A549 (cell line): Measurements from ENCODE around the gene ETV1. TPM values are rescaled to one million over a fixed set of nuclear protein-coding genes. Genes with fewer than 3 reads are reported as not detected.

Experiments
- ATAC-seq, 2 experiments: fragments of 200-7000 bp in 1 of 2; fragments of >200 bp in 1 of 2; cut with Nextera tagmentation in 1 of 2; cut with Tn5 transposase in 1 of 2; 3 replicates each; pipeline versions ENCODE4 v1.8.0 to v1.9.1; 2018 to 2020; ENCODE audit warnings: mild to moderate bottlenecking in 1 of 2, moderate library complexity in 1 of 2
- CTCF ChIA-PET: fragments of 300-600 bp; sonication (Branson Sonifier 250); formaldehyde crosslinking; extraction: SDS; loops from one replicate; lab custom pipeline; 2021; ENCODE audit warnings: antibody characterized with exemption, inconsistent platforms; lab: Yijun Ruan, JAX
- POLR2A ChIA-PET: fragments of 350-600 bp; formaldehyde crosslinking; extraction: SDS; loops from one replicate; lab custom pipeline; 2021; ENCODE audit warnings: antibody characterized with exemption, inconsistent platforms; lab: Yijun Ruan, JAX
- DNase-seq, 2 experiments: peaks; one replicate each; pipeline versions ENCODE4 v3.0.0 to v3.0.0-alpha.2; 2011 to 2016; ENCODE audit warnings: low read depth in 1 of 2, low spot score in 1 of 2
- FAIRE-seq: peaks from 2 replicates; lab custom pipeline; 2011; peaks lifted over from hg19 to GRCh38; lab: Jason Lieb, UNC
- H3K27ac ChIP-seq, 2 experiments: fragments of >200 bp; sonication (Bioruptor Twin); formaldehyde crosslinking; 3 replicates each; pipeline ENCODE4 v1.5.1; 2016 to 2017
- H3K4me1 ChIP-seq: fragments of >200 bp; sonication (Bioruptor Twin); formaldehyde crosslinking; 3 replicates; pipeline ENCODE4 v1.6.1; 2016
- H3K4me2 ChIP-seq: fragments of >200 bp; sonication (Bioruptor Twin); formaldehyde crosslinking; 3 replicates; pipeline ENCODE4 v1.6.1; 2016
- H3K4me3 ChIP-seq: fragments of >200 bp; sonication (Bioruptor Twin); formaldehyde crosslinking; 3 replicates; pipeline ENCODE4 v1.5.1; 2016
- H3K9me3 ChIP-seq: fragments of >200 bp; sonication (Bioruptor Twin); formaldehyde crosslinking; 3 replicates; pipeline ENCODE4 v1.6.1; 2016
- CBX2 ChIP-seq: fragments of 200-600 bp; sonication (generic); IDR thresholded peaks from 2 replicates; pipeline ENCODE4 v1.6.1; 2016; ENCODE audit warnings: low read depth, mild to moderate bottlenecking, borderline replicate concordance
- CBX8 ChIP-seq: fragments of 200-600 bp; sonication (generic); IDR thresholded peaks from 2 replicates; pipeline ENCODE4 v1.6.1; 2016
- EHF ChIP-seq: fragments of 250-450 bp; sonication (Bioruptor Pico); IDR thresholded peaks from 2 replicates; pipeline ENCODE4 v1.5.0; 2020; ENCODE audit warnings: mild to moderate bottlenecking
- EP300 ChIP-seq, 2 experiments: fragments of >200 bp; sonication (Bioruptor Twin); formaldehyde crosslinking; IDR thresholded peaks; 2 replicates in 1 of 2; 3 replicates in 1 of 2; pipeline ENCODE4 v1.6.1; 2016 to 2017
- GATA3 ChIP-seq: IDR thresholded peaks from 2 replicates; pipeline ENCODE4 v1.6.1; 2012; ENCODE audit warnings: borderline replicate concordance
- HEYL ChIP-seq: fragments of 250-450 bp; sonication (Bioruptor Pico); IDR thresholded peaks from 2 replicates; pipeline ENCODE4 v1.8.0; 2021; ENCODE audit warnings: mild to moderate bottlenecking, moderate library complexity
- HOXB13 ChIP-seq: fragments of 250-450 bp; sonication (Bioruptor Pico); IDR thresholded peaks from 2 replicates; pipeline ENCODE4 v1.5.0; 2020; ENCODE audit warnings: low read depth, mild to moderate bottlenecking, moderate library complexity
- JUNB ChIP-seq: fragments of >200 bp; sonication (Bioruptor Twin); formaldehyde crosslinking; IDR thresholded peaks from 2 replicates; pipeline ENCODE4 v1.6.1; 2016
- KDM5A ChIP-seq: fragments of 200-600 bp; sonication (generic); IDR thresholded peaks from 2 replicates; pipeline ENCODE4 v1.6.1; 2016; ENCODE audit warnings: antibody characterized with exemption, mild to moderate bottlenecking
- MAFK ChIP-seq: fragments of 450-650 bp; IDR thresholded peaks from 2 replicates; pipeline ENCODE4 v1.6.1; 2014; ENCODE audit not compliant: partially characterized antibody
- MYC ChIP-seq: IDR thresholded peaks from 2 replicates; pipeline ENCODE4 v1.6.1; 2012; ENCODE audit warnings: mild to moderate bottlenecking, inconsistent platforms, low read length, improper control_type of control experiment, borderline replicate concordance
- NFE2L2 ChIP-seq: fragments of 150-350 bp; conservative IDR thresholded peaks from 2 replicates; pipeline ENCODE4 v1.6.1; 2014; ENCODE audit warnings: low read length
- NPAS2 ChIP-seq: fragments of 250-450 bp; sonication (Bioruptor Pico); IDR thresholded peaks from 2 replicates; pipeline ENCODE4 v1.8.0; 2022; ENCODE audit warnings: mild to moderate bottlenecking, moderate library complexity, borderline replicate concordance
- POLR2AphosphoS2 ChIP-seq: conservative IDR thresholded peaks from 2 replicates; pipeline ENCODE4 v1.6.1; 2012; ENCODE audit warnings: low read length, improper control_type of control experiment, inconsistent platforms
- RAD21 ChIP-seq, 2 experiments: fragments of >200 bp in 1 of 2; sonication (Bioruptor Twin) in 1 of 2; formaldehyde crosslinking in 1 of 2; IDR thresholded peaks in 1 of 2; conservative IDR thresholded peaks in 1 of 2; 2 replicates in 1 of 2; 3 replicates in 1 of 2; pipeline ENCODE4 v1.6.1; 2012 to 2018; ENCODE audit warnings: inconsistent platforms in 1 of 2
- SMC3 ChIP-seq: fragments of >200 bp; sonication (Bioruptor Twin); formaldehyde crosslinking; IDR thresholded peaks from 3 replicates; pipeline ENCODE4 v1.6.1; 2018; ENCODE audit warnings: inconsistent platforms
- SREBF2 ChIP-seq: fragments of 450-650 bp; IDR thresholded peaks from 2 replicates; pipeline ENCODE4 v1.6.1; 2014; ENCODE audit warnings: mild to moderate bottlenecking, moderate library complexity
- TP53 ChIP-seq: fragments of 250-450 bp; sonication (Bioruptor Pico); IDR thresholded peaks from 2 replicates; pipeline ENCODE4 v1.5.0; 2021; ENCODE audit warnings: mild to moderate bottlenecking, moderate library complexity
- ZNF302 ChIP-seq: fragments of 250-450 bp; sonication (Bioruptor Pico); IDR thresholded peaks from 2 replicates; pipeline ENCODE4 v1.9.0; 2021; ENCODE audit warnings: inconsistent platforms, mild to moderate bottlenecking, moderate library complexity
- WGBS: methylation state at CpG from one replicate; pipeline ENCODE4 v1.1.6; 2017; ENCODE audit errors: missing lambda C conversion rate; 5-methylcytosine and 5-hydroxymethylcytosine counted together
- polyA plus RNA-seq, 4 experiments: library from polyadenylated mRNA; depleted of rRNA in 3 of 4; stranded (reverse); fragments of >200 nt; fragmentation: RNase III in 1 of 4; extraction: RNeasy Plus Mini Kit Qiagen cat#74134 plus additional on column Dnase treatment in 1 of 4; gene quantifications; 2 replicates in 3 of 4; 3 replicates in 1 of 4; pipeline ENCODE4 v1.2.3, GENCODE V29; 2011 to 2017
- TF ChIP-seq, protein P1 (sequence below): fragments of >200 bp; sonication (Bioruptor Twin); formaldehyde crosslinking; IDR thresholded peaks from 3 replicates; pipeline ENCODE4 v1.5.1; 2016
- TF ChIP-seq, protein P2 (sequence below): fragments of 450-650 bp; IDR thresholded peaks from 2 replicates; pipeline ENCODE4 v1.6.1; 2014; ENCODE audit warnings: antibody characterized with exemption
- TF ChIP-seq, protein P3 (sequence below): IDR thresholded peaks from 2 replicates; pipeline ENCODE4 v1.6.1; 2012

The ETV1 gene
- polyA plus RNA-seq, 2 of the 4 experiments (the other 2 are of a cell fraction): 1.3 to 6.2 TPM

DNA sequence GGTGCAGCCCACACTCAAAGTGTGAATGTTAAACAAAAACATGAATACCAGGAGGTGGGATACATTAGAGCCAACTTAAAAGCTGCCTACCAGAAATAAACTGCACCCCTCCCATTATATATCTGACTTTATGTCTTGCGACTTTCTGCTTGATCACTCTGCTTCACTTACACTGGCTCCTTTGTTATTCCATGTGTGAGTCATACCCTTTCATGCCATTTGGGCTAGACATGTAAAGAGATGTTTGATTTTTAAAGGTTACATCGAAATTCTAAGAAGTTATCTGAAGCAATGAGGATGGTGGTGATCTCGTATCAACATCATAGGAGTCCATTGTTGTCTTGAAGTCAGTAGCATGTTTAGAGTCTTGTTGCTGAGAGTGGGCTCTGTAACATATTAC, 31.6 kb upstream of the ETV1 start (continued):
- TF ChIP-seq, protein P1, sequence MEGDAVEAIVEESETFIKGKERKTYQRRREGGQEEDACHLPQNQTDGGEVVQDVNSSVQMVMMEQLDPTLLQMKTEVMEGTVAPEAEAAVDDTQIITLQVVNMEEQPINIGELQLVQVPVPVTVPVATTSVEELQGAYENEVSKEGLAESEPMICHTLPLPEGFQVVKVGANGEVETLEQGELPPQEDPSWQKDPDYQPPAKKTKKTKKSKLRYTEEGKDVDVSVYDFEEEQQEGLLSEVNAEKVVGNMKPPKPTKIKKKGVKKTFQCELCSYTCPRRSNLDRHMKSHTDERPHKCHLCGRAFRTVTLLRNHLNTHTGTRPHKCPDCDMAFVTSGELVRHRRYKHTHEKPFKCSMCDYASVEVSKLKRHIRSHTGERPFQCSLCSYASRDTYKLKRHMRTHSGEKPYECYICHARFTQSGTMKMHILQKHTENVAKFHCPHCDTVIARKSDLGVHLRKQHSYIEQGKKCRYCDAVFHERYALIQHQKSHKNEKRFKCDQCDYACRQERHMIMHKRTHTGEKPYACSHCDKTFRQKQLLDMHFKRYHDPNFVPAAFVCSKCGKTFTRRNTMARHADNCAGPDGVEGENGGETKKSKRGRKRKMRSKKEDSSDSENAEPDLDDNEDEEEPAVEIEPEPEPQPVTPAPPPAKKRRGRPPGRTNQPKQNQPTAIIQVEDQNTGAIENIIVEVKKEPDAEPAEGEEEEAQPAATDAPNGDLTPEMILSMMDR: no peak

DNA sequence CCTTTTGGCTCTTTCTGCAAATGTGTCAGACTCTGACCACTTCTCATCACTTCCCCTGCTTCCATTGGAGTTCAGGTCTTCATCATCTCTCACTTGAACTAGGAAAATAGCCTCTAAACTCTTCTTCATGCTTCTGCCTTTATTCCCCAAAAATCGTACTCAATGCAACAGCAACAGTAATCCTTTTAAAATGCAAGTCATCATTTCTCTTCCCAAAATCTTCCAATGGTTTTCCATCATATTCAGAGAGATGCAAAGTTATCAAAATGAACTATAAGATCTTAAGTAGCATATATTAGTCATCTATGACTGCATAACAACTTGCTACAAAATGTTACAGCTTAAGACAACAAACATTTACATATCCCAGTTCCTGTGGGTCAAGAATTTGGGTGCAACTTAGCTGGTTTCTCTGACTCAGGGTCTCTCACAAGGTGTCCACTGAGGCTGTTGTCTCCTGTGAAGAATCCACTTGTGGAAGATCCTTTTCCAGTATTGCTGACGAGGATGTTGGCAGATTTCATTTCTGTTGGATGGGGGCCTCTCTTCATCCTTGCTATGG, 31.0 kb upstream of the ETV1 start:
- no peak for FAIRE-seq
- TF ChIP-seq NFE2L2 (peak; percentile 59; the same call in 1 of the 2 replicates), HEYL (no peak), MAFK (peak; percentile 61), TP53 (CRISPR knock-in tag) (no peak), SMC3 (no peak), CBX8 (no peak), KDM5A (no peak)
- TF ChIP-seq, all 56 proteins: peak for 2
- no peaks in the 10 kb centered on the region for H3K9me3 ChIP-seq
- CTCF ChIA-PET: interaction anchor here (1.4 kb wide), 1 partner anchor 31 kb away, joined by 4 read pairs; the partner anchor contains the start of gene ETV1
- ATAC-seq (no peak), DNase-seq (no peak)
- H3K4me3 ChIP-seq: no peak overlapping the region
- H3K4me1 ChIP-seq: no peaks in the 10 kb centered on the region
- POLR2A ChIA-PET: no interaction called here
- H3K4me2 ChIP-seq: no peak overlapping the region
- WGBS: 10% methylated on average over 2 of the region's 2 CpGs
- H3K27ac ChIP-seq: no peak overlapping the region

DNA sequence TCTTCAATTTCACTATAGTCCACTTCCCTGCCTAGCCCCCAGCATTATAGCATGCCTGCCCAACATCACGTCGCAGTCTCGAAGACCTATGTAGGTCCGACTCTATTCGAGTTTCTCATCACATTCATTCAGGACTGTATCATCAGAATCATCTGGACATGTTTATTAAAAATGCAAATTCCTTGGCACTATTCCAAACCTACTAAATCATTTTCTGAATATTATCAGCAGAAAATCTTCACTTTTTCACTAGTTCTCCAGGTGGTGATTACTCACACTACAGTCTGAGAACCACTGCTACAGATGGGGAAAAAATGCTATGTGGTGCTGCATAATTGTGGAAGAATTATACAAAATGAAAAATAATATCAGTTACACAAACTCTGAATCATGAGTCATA, 29.3 kb upstream of the ETV1 start:
- H3K4me1 ChIP-seq: no peaks in the 10 kb centered on the region
- no peak overlapping the region for H3K27ac ChIP-seq
- H3K9me3 ChIP-seq: no peaks in the 10 kb centered on the region
- no peak for ATAC-seq
- no peak for FAIRE-seq
- H3K4me2 ChIP-seq: no peak overlapping the region
- ChIA-PET CTCF (no interaction called here), POLR2A (no interaction called here)
- no peak for DNase-seq
- TF ChIP-seq HOXB13 (no peak), EHF (CRISPR knock-in tag) (no peak), MYC (no peak), GATA3 (no peak), SREBF2 (no peak), EP300 (IDR thresholded peaks at IDR 0.05) (no peak), RAD21 (conservative IDR thresholded peaks at IDR 0.05 in 1 of 2, IDR thresholded peaks at IDR 0.05 in 1 of 2) (no peak), NPAS2 (CRISPR knock-in tag) (no peak), POLR2AphosphoS2 (no peak), NFE2L2 (no peak), CBX2 (no peak), JUNB (no peak), ZNF302 (CRISPR knock-in tag) (no peak)
- TF ChIP-seq, protein P2, sequence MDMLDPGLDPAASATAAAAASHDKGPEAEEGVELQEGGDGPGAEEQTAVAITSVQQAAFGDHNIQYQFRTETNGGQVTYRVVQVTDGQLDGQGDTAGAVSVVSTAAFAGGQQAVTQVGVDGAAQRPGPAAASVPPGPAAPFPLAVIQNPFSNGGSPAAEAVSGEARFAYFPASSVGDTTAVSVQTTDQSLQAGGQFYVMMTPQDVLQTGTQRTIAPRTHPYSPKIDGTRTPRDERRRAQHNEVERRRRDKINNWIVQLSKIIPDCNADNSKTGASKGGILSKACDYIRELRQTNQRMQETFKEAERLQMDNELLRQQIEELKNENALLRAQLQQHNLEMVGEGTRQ: no peak
- TF ChIP-seq, protein P3, sequence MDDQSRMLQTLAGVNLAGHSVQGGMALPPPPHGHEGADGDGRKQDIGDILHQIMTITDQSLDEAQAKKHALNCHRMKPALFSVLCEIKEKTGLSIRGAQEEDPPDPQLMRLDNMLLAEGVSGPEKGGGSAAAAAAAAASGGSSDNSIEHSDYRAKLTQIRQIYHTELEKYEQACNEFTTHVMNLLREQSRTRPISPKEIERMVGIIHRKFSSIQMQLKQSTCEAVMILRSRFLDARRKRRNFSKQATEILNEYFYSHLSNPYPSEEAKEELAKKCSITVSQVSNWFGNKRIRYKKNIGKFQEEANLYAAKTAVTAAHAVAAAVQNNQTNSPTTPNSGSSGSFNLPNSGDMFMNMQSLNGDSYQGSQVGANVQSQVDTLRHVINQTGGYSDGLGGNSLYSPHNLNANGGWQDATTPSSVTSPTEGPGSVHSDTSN: no peak
- H3K4me3 ChIP-seq: no peak overlapping the region
- 54% methylated on average over 5 of the region's 5 CpGs for WGBS
